GM10266 (cell line): Measurements from ENCODE around the gene NEU4.

Experiments used
- DNase-seq: peaks from one replicate; pipeline ENCODE4 v3.0.0; 2012; ENCODE audit errors: extremely low spot score
- CTCF ChIP-seq: IDR thresholded peaks from 2 replicates; pipeline ENCODE4 v1.5.1; 2012; ENCODE audit warnings: mild to moderate bottlenecking, low read depth; ENCODE audit not compliant: control insufficient read depth, insufficient read depth; ENCODE audit errors: missing control alignments

Gene NEU4

DNA sequence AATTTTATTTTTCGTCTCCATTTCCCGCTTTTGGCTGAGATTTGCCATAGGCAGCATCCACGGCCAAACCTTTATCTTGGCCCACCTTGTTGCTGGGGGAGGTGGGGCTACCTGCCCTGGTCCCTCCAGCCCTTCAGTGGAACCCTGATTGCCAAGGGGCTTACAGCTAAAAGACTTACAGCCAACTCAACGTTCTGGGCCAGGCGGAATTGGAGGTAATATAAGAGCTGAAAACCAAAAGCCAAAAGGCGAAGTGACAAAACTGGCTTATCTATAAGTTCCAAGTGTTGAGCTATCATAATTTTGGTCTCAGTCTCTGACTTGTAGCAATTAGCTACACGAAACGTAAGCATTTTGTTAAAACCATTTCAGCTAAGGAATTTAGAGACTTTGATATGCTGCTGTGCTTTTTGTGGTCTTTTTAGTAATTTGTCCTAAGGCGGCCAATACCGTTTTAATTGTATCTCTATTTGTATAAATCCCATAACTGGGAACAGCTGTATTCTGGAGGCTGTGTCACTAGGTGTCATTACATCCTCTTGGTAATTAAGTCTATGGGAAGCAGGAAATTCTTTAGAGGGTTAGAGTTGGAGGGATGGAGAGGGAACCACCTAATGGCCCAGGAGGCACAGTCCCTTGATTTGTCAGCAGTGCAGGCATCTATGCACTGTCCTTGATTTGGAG is 25.7 kb downstream of the NEU4 start:
- no peak for DNase-seq
- no peak for TF ChIP-seq CTCF

DNA sequence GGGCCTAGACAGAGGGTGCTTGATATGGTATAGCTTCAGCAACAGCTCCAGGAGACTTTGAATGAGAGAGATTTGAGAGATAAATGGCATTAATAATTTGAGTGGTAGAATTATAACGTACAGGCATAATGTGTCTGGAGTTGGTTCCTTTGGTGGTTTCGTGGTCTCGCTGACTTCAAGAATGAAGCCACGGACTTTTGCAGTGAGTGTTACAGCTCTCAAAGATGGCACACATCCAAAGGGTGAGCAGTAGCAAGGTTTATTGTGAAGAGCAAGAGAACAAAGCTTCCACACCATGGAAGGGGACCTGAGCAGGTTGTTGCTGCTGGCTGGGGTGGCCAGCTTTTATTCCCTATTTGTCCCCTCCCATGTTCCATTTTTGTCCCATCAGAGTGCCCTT is 26.6 kb downstream of the NEU4 start:
- DNase-seq, result no peak
- TF ChIP-seq CTCF, result no peak

DNA sequence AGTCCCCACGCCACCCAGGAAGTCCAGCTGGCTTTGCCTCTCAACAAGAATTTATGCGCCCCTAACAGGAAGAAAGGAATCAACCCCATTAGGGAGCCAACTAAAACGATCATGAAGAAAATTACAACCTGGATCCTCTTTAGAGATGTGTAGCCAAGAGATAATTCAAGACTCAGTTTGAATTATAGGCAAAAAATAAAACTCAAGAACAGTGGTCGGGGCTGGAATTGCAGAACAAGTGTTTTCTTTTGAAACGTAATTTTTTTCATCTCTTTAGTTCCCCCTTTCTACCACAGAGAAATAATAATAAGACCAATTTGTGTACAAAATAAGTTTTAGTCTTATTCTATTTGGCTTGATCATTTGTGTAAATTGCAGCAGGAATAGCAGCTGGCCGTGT is 27.3 kb downstream of the NEU4 start:
- no peak for DNase-seq
- no peak for TF ChIP-seq CTCF

- no peak for DNase-seq
- TF ChIP-seq CTCF, result no peak
Measured at GRCh38 chr2:241837197-241837965, 28.4 kb downstream of the NEU4 start.

GRCh38 chr2:241841181-241842066 is 32.4 kb downstream of the NEU4 start:
- DNase-seq, result no peak
- no peak for TF ChIP-seq CTCF

- TF ChIP-seq CTCF, result no peak
- no peak for DNase-seq
Measured at GRCh38 chr2:241842067-241842415, 33.0 kb downstream of the NEU4 start.
